HCT116 (cell line): ENCODE measurements around the gene MPP1. TPM values are rescaled to one million over a fixed set of nuclear protein-coding genes. Genes with fewer than 3 reads are reported as not detected.

Source experiments
- ATAC-seq: fragments of 200-7000 bp; cut with Tn5 transposase; 2 replicates; pipeline ENCODE4 v1.9.1; 2020; ENCODE audit warnings: mild to moderate bottlenecking, moderate library complexity
- BruUV-seq: library from RNA; stranded (reverse); fragments of 400-500 nt; replicated peaks from 2 replicates; lab custom pipeline; 2021; lab: Mats Ljungman, UMichigan
- CTCF ChIA-PET: fragments of 300-600 bp; sonication (Branson Sonifier 250); formaldehyde crosslinking; loops from one replicate; lab custom pipeline; 2021; ENCODE audit warnings: antibody characterized with exemption; lab: Charles Lee
- POLR2A ChIA-PET: fragments of 300-600, 350-600 bp; sonication (Branson Sonifier 250); formaldehyde crosslinking; loops from one replicate; lab custom pipeline; 2021; ENCODE audit warnings: antibody characterized with exemption; lab: Charles Lee
- RAD21 ChIA-PET, 2 experiments: fragments of 300-600 bp; sonication (Branson Sonifier 250); formaldehyde crosslinking; loops; one replicate each; lab custom pipeline; 2023; ENCODE audit warnings: low total read pairs in 2 of 2; ENCODE audit not compliant: uncharacterized antibody in 2 of 2, unreplicated experiment in 2 of 2, low non-redundant PET in 1 of 2; lab: Charles Lee
- DNase-seq: peaks from one replicate; pipeline ENCODE4 v3.0.0-alpha.2; 2010; ENCODE audit warnings: low read depth, low spot score
- H2AFZ ChIP-seq: fragments of 200-600 bp; shearing (Covaris generic), sonication (generic); 2 replicates; pipeline ENCODE4 v1.6.1; 2017; ENCODE audit warnings: low read depth, mixed run types, mixed read lengths, antibody characterized with exemption, low read length; ENCODE audit not compliant: poor library complexity, severe bottlenecking
- H3K27ac ChIP-seq: 2 replicates; pipeline ENCODE4 v1.5.1; 2012; ENCODE audit warnings: low read depth, low read length
- H3K27me3 ChIP-seq: fragments of 200-600 bp; sonication (generic); 2 replicates; pipeline ENCODE4 v1.6.1; 2016; ENCODE audit warnings: mixed run types, low read length, mixed read lengths; ENCODE audit not compliant: insufficient read depth
- H3K36me3 ChIP-seq, 2 experiments: fragments of 200-500 bp in 1 of 2; fragments of 200-600 bp in 1 of 2; sonication (Bioruptor generic) in 1 of 2; sonication (generic) in 1 of 2; 2 replicates each; pipeline versions ENCODE4 v1.5.1 to v1.6.1; 2014 to 2016; ENCODE audit warnings: low read length in 2 of 2, inconsistent platforms in 1 of 2, mixed read lengths in 1 of 2, mixed run types in 1 of 2; ENCODE audit not compliant: insufficient read depth in 2 of 2, control insufficient read depth in 1 of 2
- H3K4me1 ChIP-seq, 2 experiments: fragments of 200-600 bp in 1 of 2; sonication (generic) in 1 of 2; 2 replicates each; pipeline versions ENCODE4 v1.5.1 to v1.6.1; 2012 to 2017; ENCODE audit warnings: low read length in 2 of 2, inconsistent platforms in 1 of 2, mild to moderate bottlenecking in 1 of 2, mixed read lengths in 1 of 2, mixed run types in 1 of 2, moderate library complexity in 1 of 2; ENCODE audit not compliant: insufficient read depth in 2 of 2, control insufficient read depth in 1 of 2
- H3K4me2 ChIP-seq: fragments of 200-600 bp; sonication (generic); 2 replicates; pipeline ENCODE4 v1.6.1; 2017; ENCODE audit warnings: mixed run types, low read length, mixed read lengths
- H3K4me3 ChIP-seq, 2 experiments: fragments of 200-600 bp in 1 of 2; sonication (generic) in 1 of 2; replicated peaks in 1 of 2; 2 replicates each; pipeline ENCODE4 v1.5.1; 2011 to 2016; ENCODE audit warnings: low read length in 2 of 2, control low read depth in 1 of 2, low read depth in 1 of 2, mild to moderate bottlenecking in 1 of 2, mixed read lengths in 1 of 2, mixed run types in 1 of 2
- H3K79me2 ChIP-seq: fragments of 200-600 bp; sonication (generic); 2 replicates; pipeline ENCODE4 v1.6.1; 2017; ENCODE audit warnings: mild to moderate bottlenecking, mixed run types, low read length, moderate library complexity, mixed read lengths; ENCODE audit not compliant: insufficient read depth
- H3K9ac ChIP-seq: fragments of 200-600 bp; sonication (generic); 2 replicates; pipeline ENCODE4 v1.6.1; 2016; ENCODE audit warnings: low read length, mixed read lengths
- H3K9me2 ChIP-seq: fragments of 200-600 bp; sonication (generic), shearing (Covaris generic); 2 replicates; pipeline ENCODE4 v1.6.1; 2017; ENCODE audit warnings: mixed run types, mild to moderate bottlenecking, moderate library complexity; ENCODE audit not compliant: insufficient read depth
- H3K9me3 ChIP-seq, 2 experiments: fragments of 200-500 bp in 1 of 2; fragments of 200-600 bp in 1 of 2; sonication (Bioruptor generic) in 1 of 2; sonication (generic) in 1 of 2; 2 replicates each; pipeline ENCODE4 v1.6.1; 2014 to 2017; ENCODE audit warnings: low read length in 2 of 2, mixed read lengths in 2 of 2, inconsistent platforms in 1 of 2, low read depth in 1 of 2, mild to moderate bottlenecking in 1 of 2, mixed run types in 1 of 2, moderate library complexity in 1 of 2; ENCODE audit not compliant: control insufficient read depth in 1 of 2, insufficient read depth in 1 of 2
- H4K20me1 ChIP-seq: fragments of 200-600 bp; sonication (generic), shearing (Covaris generic); 2 replicates; pipeline ENCODE4 v1.6.1; 2017; ENCODE audit warnings: mixed run types, mild to moderate bottlenecking, moderate library complexity; ENCODE audit not compliant: insufficient read depth
- CBX3 ChIP-seq: IDR thresholded peaks from 2 replicates; pipeline ENCODE4 v1.6.1; 2012; ENCODE audit warnings: low read depth
- CEBPB ChIP-seq: IDR thresholded peaks from 2 replicates; pipeline ENCODE4 v1.6.1; 2012; ENCODE audit warnings: low read depth
- EGR1 ChIP-seq: IDR thresholded peaks from 2 replicates; pipeline ENCODE4 v1.6.1; 2012; ENCODE audit warnings: low read depth
- ELF1 ChIP-seq: IDR thresholded peaks from 2 replicates; pipeline ENCODE4 v1.6.1; 2012; ENCODE audit warnings: low read depth, borderline replicate concordance
- EZH2phosphoT487 ChIP-seq: fragments of 200-600 bp; IDR thresholded peaks from 2 replicates; pipeline ENCODE4 v1.6.1; 2018; ENCODE audit warnings: antibody characterized with exemption, borderline replicate concordance
- FOSL1 ChIP-seq: IDR thresholded peaks from 2 replicates; pipeline ENCODE4 v1.6.1; 2012; ENCODE audit warnings: low read depth
- JUND ChIP-seq: IDR thresholded peaks from 2 replicates; pipeline ENCODE4 v1.6.1; 2012
- RAD21 ChIP-seq: IDR thresholded peaks from 2 replicates; pipeline ENCODE4 v1.6.1; 2012; ENCODE audit warnings: low read depth, mild to moderate bottlenecking
- SIN3A ChIP-seq: IDR thresholded peaks from 2 replicates; pipeline ENCODE4 v1.6.1; 2012; ENCODE audit warnings: low read depth
- SP1 ChIP-seq: IDR thresholded peaks from 2 replicates; pipeline ENCODE4 v1.6.1; 2012; ENCODE audit warnings: low read depth
- SRF ChIP-seq: IDR thresholded peaks from 2 replicates; pipeline ENCODE4 v1.6.1; 2012; ENCODE audit warnings: low read depth
- YY1 ChIP-seq: IDR thresholded peaks from 2 replicates; pipeline ENCODE4 v1.6.1; 2011; ENCODE audit warnings: low read length, low read depth, moderate library complexity, mild to moderate bottlenecking; ENCODE audit not compliant: insufficient replicate concordance; ENCODE audit errors: extremely low read depth
- ZNF274 ChIP-seq: fragments of 200-500 bp; sonication (Bioruptor generic); IDR thresholded peaks from 2 replicates; pipeline ENCODE4 v1.6.1; 2014; ENCODE audit warnings: mild to moderate bottlenecking, low read depth, low read length, inconsistent platforms
- intact Hi-C: fragments of 100-400 bp; cut with micrococcal nuclease; formaldehyde crosslinking; loops from 2 replicates; pipeline ENCODE4 v1.10.0; 2022
- total RNA-seq: library from RNA; stranded (reverse); gene quantifications from one replicate; pipeline ENCODE4 v1.2.1, GENCODE V29; 2021; ENCODE audit not compliant: unreplicated experiment
- TF ChIP-seq, protein P1 (sequence below): IDR thresholded peaks from 2 replicates; pipeline ENCODE4 v1.6.1; 2012; ENCODE audit warnings: low read depth
- TF ChIP-seq, protein P2 (sequence below): IDR thresholded peaks from 2 replicates; pipeline ENCODE4 v1.6.1; 2012
- TF ChIP-seq, protein P3 (sequence below): IDR thresholded peaks from 2 replicates; pipeline ENCODE4 v1.6.1; 2012

The MPP1 gene
- total RNA-seq, 1 experiment from 2014 or later = 13.1 TPM

DNA sequence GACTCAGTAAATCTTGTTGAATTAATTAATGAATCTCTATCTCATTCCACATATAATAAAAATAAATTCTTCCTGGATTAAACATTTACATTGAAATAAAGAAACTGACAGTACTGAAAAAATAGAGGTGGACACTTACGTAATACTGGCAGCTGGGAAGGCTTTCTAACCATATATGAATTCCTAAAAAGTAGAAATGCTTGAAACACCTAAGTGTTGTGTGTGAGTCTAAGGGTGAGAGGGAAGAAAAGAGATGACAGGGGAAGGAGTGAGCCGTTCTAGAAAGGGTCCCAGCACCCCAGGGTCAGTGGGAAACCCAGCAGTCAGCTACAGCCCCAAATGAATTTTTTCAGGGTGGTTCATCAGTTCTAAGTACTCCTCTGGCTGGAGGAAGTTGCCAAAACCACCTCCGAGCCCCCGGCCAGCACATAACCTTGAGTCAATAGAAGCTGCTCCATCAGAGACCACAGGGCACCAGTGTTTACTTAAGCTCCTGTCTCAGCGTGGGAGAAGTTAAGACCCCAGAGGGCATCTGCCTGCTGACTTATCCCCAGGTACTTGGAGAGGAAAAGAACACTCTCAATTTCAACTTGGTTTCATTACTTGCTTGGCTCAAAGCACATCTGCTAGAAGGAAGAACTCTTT is 72.7 kb downstream of the MPP1 start:
- Histone ChIP-seq H3K79me2 (no peaks in the 10 kb centered on the region), H3K4me3 (no peak overlapping the region), H3K36me3 (no peaks in the 10 kb centered on the region), H3K9me2 (no peaks in the 10 kb centered on the region), H3K9ac (no peak overlapping the region), H4K20me1 (no peaks in the 10 kb centered on the region), H3K27ac (no peak overlapping the region), H3K4me2 (no peak overlapping the region), H3K9me3 (no peaks in the 10 kb centered on the region), H2AFZ (no peak overlapping the region), H3K4me1 (no peaks in the 10 kb centered on the region), H3K27me3 (no peaks in the 10 kb centered on the region)
- TF ChIP-seq SP1 (no peak), YY1 (no peak), CEBPB (no peak), EZH2phosphoT487 (no peak), RAD21 (no peak), ELF1 (no peak), ZNF274 (no peak), EGR1 (no peak)
- BruUV-seq = no TSS peak
- no peak for DNase-seq
- RAD21 ChIA-PET = no interaction called here
- CTCF ChIA-PET = interaction anchor here (1.7 kb wide), 1 partner anchor 16 kb away, joined by 8 read pairs; no protein-coding TSS in a partner anchor
- POLR2A ChIA-PET = no interaction called here
- intact Hi-C loops = no loop called here
- ATAC-seq = no peak

GRCh38 chrX:154731881-154732280 is 73.4 kb downstream of the MPP1 start:
- POLR2A ChIA-PET = no interaction called here
- DNase-seq = no peak
- no peaks in the 10 kb centered on the region for H3K79me2 ChIP-seq
- RAD21 ChIA-PET = no interaction called here
- no TSS peak for BruUV-seq
- CTCF ChIA-PET = interaction anchor here (1.7 kb wide), 1 partner anchor 17 kb away, joined by 8 read pairs; no protein-coding TSS in a partner anchor
- no peaks in the 10 kb centered on the region for H3K36me3 ChIP-seq
- no peak overlapping the region for H3K4me2 ChIP-seq
- H3K9ac ChIP-seq = no peak overlapping the region
- H3K9me2 ChIP-seq = no peaks in the 10 kb centered on the region
- H3K27me3 ChIP-seq = no peaks in the 10 kb centered on the region
- H3K4me3 ChIP-seq = no peak overlapping the region
- H3K9me3 ChIP-seq = no peaks in the 10 kb centered on the region
- no peak for ATAC-seq
- H3K4me1 ChIP-seq = no peaks in the 10 kb centered on the region
- H3K27ac ChIP-seq = no peak overlapping the region
- H4K20me1 ChIP-seq = no peaks in the 10 kb centered on the region
- H2AFZ ChIP-seq = no peak overlapping the region
- intact Hi-C loops = no loop called here
- TF ChIP-seq, protein P1, sequence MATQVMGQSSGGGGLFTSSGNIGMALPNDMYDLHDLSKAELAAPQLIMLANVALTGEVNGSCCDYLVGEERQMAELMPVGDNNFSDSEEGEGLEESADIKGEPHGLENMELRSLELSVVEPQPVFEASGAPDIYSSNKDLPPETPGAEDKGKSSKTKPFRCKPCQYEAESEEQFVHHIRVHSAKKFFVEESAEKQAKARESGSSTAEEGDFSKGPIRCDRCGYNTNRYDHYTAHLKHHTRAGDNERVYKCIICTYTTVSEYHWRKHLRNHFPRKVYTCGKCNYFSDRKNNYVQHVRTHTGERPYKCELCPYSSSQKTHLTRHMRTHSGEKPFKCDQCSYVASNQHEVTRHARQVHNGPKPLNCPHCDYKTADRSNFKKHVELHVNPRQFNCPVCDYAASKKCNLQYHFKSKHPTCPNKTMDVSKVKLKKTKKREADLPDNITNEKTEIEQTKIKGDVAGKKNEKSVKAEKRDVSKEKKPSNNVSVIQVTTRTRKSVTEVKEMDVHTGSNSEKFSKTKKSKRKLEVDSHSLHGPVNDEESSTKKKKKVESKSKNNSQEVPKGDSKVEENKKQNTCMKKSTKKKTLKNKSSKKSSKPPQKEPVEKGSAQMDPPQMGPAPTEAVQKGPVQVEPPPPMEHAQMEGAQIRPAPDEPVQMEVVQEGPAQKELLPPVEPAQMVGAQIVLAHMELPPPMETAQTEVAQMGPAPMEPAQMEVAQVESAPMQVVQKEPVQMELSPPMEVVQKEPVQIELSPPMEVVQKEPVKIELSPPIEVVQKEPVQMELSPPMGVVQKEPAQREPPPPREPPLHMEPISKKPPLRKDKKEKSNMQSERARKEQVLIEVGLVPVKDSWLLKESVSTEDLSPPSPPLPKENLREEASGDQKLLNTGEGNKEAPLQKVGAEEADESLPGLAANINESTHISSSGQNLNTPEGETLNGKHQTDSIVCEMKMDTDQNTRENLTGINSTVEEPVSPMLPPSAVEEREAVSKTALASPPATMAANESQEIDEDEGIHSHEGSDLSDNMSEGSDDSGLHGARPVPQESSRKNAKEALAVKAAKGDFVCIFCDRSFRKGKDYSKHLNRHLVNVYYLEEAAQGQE = no peak
- TF ChIP-seq, protein P2, sequence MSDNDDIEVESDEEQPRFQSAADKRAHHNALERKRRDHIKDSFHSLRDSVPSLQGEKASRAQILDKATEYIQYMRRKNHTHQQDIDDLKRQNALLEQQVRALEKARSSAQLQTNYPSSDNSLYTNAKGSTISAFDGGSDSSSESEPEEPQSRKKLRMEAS = no peak
- TF ChIP-seq CEBPB = no peak
- TF ChIP-seq CBX3 = no peak
- TF ChIP-seq, protein P3, sequence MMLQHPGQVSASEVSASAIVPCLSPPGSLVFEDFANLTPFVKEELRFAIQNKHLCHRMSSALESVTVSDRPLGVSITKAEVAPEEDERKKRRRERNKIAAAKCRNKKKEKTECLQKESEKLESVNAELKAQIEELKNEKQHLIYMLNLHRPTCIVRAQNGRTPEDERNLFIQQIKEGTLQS = no peak
- TF ChIP-seq SIN3A = no peak
- no peak for TF ChIP-seq FOSL1
- TF ChIP-seq SRF = no peak
- no peak for TF ChIP-seq JUND
- no peak for TF ChIP-seq EZH2phosphoT487
